Measurements from ENCODE around the gene RPS21. TPM values are rescaled to one million over a fixed set of nuclear protein-coding genes. Genes with fewer than 3 reads are reported as not detected.
A peak's percentile ranks its signal among the peaks of the same experiment; 100 is the strongest.

Gene RPS21
- total and polyA plus RNA-seq, 2 of the 13 experiments (the other 11 are each of a cell fraction or from before 2014, with no cell fraction given), result 2,647 to 11,063 TPM

DNA sequence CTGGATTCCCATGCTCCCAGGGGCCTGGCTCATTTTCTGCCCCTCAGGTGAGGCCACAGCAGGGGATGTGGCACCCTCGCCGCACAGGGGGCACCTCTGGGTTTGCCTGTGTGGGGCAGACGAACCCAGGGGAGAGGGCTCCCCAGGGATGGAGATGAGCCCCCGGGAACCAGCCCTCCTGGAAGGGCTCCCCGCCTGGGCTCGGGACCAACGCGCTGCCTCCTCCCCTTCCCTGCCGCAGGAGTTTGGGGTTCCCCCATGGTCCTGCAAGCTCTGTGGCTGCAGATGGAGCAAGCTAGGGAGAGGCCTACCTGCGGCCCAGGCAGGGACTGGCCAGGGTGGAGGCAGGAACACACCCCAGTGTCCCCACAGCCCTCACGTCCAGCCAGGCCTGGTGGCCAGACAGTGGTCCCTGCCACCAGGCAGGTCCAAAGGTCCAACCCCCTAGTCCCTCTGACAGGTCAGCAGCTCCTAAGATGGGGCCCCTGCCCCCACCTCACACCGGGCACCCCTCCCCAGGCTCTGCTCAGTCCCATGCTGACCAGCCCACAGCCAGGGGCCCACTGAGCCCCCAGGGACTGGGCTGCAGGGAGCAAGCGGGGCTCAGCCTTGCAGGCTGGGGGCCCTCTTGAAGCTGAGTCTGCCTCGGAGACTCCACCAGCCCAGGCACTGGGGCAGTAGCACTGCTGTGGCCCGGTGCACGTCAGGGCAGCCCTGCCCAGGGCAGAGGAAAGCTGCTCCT is 33.4 kb upstream of the RPS21 start (continued):
- TF ChIP-seq, protein P1, sequence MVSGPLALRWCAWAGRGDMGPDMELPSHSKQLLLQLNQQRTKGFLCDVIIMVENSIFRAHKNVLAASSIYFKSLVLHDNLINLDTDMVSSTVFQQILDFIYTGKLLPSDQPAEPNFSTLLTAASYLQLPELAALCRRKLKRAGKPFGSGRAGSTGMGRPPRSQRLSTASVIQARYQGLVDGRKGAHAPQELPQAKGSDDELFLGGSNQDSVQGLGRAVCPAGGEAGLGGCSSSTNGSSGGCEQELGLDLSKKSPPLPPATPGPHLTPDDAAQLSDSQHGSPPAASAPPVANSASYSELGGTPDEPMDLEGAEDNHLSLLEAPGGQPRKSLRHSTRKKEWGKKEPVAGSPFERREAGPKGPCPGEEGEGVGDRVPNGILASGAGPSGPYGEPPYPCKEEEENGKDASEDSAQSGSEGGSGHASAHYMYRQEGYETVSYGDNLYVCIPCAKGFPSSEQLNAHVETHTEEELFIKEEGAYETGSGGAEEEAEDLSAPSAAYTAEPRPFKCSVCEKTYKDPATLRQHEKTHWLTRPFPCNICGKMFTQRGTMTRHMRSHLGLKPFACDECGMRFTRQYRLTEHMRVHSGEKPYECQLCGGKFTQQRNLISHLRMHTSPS (CRISPR knock-in tag; IDR thresholded peaks at IDR 0.05; ENCODE audit: low read depth), result peak; percentile 56; the same call in 1 of the 2 replicates
- TF ChIP-seq ZFY (CRISPR knock-in tag; IDR thresholded peaks at IDR 0.05) (peak; percentile 70), ZNF230 (CRISPR knock-in tag; IDR thresholded peaks at IDR 0.05) (no peak), SIX1 (CRISPR knock-in tag; IDR thresholded peaks at IDR 0.05; ENCODE audit: borderline replicate concordance) (no peak), ZNF558 (CRISPR knock-in tag; IDR thresholded peaks at IDR 0.05; ENCODE audit: borderline replicate concordance) (no peak), RBM39 (IDR thresholded peaks at IDR 0.05; ENCODE audit: low read depth, low read length, poor library complexity, severe bottlenecking) (peak; percentile 53), ZNF552 (CRISPR knock-in tag; IDR thresholded peaks at IDR 0.05; ENCODE audit: borderline replicate concordance) (no peak), ZNF329 (CRISPR knock-in tag; IDR thresholded peaks at IDR 0.05; ENCODE audit: low read depth) (no peak), FOXA1 (IDR thresholded peaks at IDR 0.05) (no peak), FOXA1 (CRISPR knock-in tag; IDR thresholded peaks at IDR 0.05) (0 out of 2 replicates have a peak, but pooled peaks have one; percentile 3), ZNF543 (CRISPR knock-in tag; IDR thresholded peaks at IDR 0.05) (no peak), HNRNPH1 (optimal IDR thresholded peaks at IDR 0.05; ENCODE audit: low read depth, low read length) (no peak), ZNF879 (CRISPR knock-in tag; IDR thresholded peaks at IDR 0.05) (no peak), ZBTB21 (CRISPR knock-in tag; IDR thresholded peaks at IDR 0.05) (no peak), ZNF567 (CRISPR knock-in tag; IDR thresholded peaks at IDR 0.05; ENCODE audit: borderline replicate concordance) (peak; percentile 32; the same call in 1 of the 2 replicates), ZNF724P (CRISPR knock-in tag; IDR thresholded peaks at IDR 0.05; ENCODE audit: borderline replicate concordance) (no peak; the same call in 1 of the 2 replicates), HIVEP1 (CRISPR knock-in tag; IDR thresholded peaks at IDR 0.05) (peak; percentile 33; the same call in 1 of the 2 replicates), MAFF (IDR thresholded peaks at IDR 0.05; ENCODE audit: low read depth, low read length) (no peak), TARDBP (CRISPR knock-in tag; IDR thresholded peaks at IDR 0.05) (0 out of 2 replicates have a peak, but pooled peaks have one; percentile 73)
- TF ChIP-seq, protein P2, sequence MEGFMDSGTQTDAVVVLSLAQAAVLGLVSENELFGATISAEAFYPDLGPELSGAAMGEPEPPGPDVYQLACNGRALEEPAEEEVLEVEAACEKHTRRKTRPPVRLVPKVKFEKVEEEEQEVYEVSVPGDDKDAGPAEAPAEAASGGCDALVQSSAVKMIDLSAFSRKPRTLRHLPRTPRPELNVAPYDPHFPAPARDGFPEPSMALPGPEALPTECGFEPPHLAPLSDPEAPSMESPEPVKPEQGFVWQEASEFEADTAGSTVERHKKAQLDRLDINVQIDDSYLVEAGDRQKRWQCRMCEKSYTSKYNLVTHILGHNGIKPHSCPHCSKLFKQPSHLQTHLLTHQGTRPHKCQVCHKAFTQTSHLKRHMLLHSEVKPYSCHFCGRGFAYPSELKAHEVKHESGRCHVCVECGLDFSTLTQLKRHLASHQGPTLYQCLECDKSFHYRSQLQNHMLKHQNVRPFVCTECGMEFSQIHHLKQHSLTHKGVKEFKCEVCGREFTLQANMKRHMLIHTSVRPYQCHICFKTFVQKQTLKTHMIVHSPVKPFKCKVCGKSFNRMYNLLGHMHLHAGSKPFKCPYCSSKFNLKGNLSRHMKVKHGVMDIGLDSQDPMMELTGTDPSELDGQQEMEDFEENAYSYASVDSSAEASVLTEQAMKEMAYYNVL (CRISPR knock-in tag; IDR thresholded peaks at IDR 0.05; ENCODE audit: borderline replicate concordance), result no peak
- TF ChIP-seq, protein P3, sequence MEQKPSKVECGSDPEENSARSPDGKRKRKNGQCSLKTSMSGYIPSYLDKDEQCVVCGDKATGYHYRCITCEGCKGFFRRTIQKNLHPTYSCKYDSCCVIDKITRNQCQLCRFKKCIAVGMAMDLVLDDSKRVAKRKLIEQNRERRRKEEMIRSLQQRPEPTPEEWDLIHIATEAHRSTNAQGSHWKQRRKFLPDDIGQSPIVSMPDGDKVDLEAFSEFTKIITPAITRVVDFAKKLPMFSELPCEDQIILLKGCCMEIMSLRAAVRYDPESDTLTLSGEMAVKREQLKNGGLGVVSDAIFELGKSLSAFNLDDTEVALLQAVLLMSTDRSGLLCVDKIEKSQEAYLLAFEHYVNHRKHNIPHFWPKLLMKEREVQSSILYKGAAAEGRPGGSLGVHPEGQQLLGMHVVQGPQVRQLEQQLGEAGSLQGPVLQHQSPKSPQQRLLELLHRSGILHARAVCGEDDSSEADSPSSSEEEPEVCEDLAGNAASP (CRISPR knock-in tag; IDR thresholded peaks at IDR 0.05; ENCODE audit: borderline replicate concordance), result peak; percentile 44; the same call in 1 of the 2 replicates
- TF ChIP-seq, protein P4, sequence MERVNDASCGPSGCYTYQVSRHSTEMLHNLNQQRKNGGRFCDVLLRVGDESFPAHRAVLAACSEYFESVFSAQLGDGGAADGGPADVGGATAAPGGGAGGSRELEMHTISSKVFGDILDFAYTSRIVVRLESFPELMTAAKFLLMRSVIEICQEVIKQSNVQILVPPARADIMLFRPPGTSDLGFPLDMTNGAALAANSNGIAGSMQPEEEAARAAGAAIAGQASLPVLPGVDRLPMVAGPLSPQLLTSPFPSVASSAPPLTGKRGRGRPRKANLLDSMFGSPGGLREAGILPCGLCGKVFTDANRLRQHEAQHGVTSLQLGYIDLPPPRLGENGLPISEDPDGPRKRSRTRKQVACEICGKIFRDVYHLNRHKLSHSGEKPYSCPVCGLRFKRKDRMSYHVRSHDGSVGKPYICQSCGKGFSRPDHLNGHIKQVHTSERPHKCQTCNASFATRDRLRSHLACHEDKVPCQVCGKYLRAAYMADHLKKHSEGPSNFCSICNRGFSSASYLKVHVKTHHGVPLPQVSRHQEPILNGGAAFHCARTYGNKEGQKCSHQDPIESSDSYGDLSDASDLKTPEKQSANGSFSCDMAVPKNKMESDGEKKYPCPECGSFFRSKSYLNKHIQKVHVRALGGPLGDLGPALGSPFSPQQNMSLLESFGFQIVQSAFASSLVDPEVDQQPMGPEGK (CRISPR knock-in tag; IDR thresholded peaks at IDR 0.05), result peak; percentile 99

All from HepG2 (cell line).